ENCODE data around the gene METTL21A.

The METTL21A gene

GRCh38 chr2:207621501-207622039 is 3.6 kb downstream of the METTL21A start:
- H3K9ac ChIP-seq (ENCODE audit: low read depth, low read length): no peak overlapping the region
- H3K9me3 ChIP-seq (ENCODE audit: control insufficient read depth, insufficient read depth, low read length): no peaks in the 10 kb centered on the region
- no peak overlapping the region for H3K4me3 ChIP-seq (ENCODE audit: low read depth, low read length)
- H3K27me3 ChIP-seq (ENCODE audit: control insufficient read depth, insufficient read depth, low read length): no peaks in the 10 kb centered on the region
- no peak overlapping the region for H3K27ac ChIP-seq (ENCODE audit: low read depth, low read length)
- peaks cover 16% of the 10 kb centered on the region for H3K4me1 ChIP-seq (ENCODE audit: control insufficient read depth, insufficient read depth, low read length)
- H3K36me3 ChIP-seq (ENCODE audit: control insufficient read depth, insufficient read depth, low read length): peaks cover 70% of the 10 kb centered on the region

DNA sequence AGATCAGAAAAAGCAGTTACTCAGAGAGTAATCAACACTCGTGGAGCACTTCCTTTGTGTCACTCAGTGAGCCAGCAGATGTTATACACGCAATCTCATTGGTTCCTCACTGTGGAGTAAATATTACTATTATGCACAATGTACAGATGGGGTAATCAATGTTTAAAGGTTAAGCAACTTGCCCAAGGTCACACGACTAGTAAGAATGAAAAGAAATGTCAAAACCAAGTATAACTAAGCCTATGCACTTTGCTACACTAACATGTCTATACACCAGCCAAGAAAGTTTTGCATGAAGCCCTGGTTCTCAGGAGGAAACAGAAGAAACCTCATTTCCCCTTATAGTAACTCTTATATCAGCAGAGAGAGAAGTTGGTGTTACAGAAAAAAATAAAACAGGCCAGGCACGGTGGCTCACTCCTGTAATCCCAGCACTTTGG is 5.4 kb downstream of the METTL21A start:
- no peak overlapping the region for H3K4me3 ChIP-seq (ENCODE audit: low read depth, low read length)
- H3K27me3 ChIP-seq (ENCODE audit: control insufficient read depth, insufficient read depth, low read length): no peaks in the 10 kb centered on the region
- peaks cover 16% of the 10 kb centered on the region for H3K4me1 ChIP-seq (ENCODE audit: control insufficient read depth, insufficient read depth, low read length)
- H3K36me3 ChIP-seq (ENCODE audit: control insufficient read depth, insufficient read depth, low read length): peaks cover 84% of the 10 kb centered on the region
- no peak overlapping the region for H3K27ac ChIP-seq (ENCODE audit: low read depth, low read length)
- no peak overlapping the region for H3K9ac ChIP-seq (ENCODE audit: low read depth, low read length)
- no peaks in the 10 kb centered on the region for H3K9me3 ChIP-seq (ENCODE audit: control insufficient read depth, insufficient read depth, low read length)

DNA sequence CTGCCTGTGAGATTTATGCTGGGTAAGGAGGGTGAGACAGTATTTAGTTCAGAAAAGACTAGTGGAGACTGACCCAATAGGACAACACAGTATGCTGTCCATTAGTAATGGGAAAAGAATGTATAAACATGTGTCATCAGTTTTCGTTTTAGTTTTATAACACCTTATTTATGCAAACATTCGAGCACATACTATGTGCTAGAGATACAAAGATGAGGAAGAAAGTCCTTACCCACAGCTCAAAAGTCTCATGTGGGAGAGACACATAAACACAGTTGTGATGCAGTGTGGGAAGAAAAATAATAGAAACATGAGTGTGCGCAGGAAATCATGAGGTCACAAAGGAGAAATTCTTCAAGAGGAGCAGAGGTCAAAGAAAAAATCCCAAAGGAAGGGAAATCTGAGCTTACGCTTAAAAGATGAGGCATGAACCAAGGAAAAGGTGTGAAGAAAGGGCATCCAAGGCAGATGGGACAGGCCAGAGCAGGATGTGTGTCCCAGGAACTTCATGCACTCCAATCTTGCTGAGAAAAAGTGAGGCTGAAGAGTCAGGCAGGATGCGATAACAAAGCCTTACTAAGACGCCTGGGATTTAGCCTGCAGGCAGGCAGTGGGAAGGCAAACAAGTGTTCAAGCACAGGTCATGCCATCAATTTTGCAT is 8.1 kb downstream of the METTL21A start:
- Histone ChIP-seq H3K27ac (ENCODE audit: low read depth, low read length) (peak overlapping the region; percentile 46), H3K9ac (ENCODE audit: low read depth, low read length) (no peak overlapping the region), H3K4me3 (ENCODE audit: low read depth, low read length) (no peak overlapping the region), H3K9me3 (ENCODE audit: control insufficient read depth, insufficient read depth, low read length) (no peaks in the 10 kb centered on the region), H3K27me3 (ENCODE audit: control insufficient read depth, insufficient read depth, low read length) (no peaks in the 10 kb centered on the region), H3K4me1 (ENCODE audit: control insufficient read depth, insufficient read depth, low read length) (peaks cover 7% of the 10 kb centered on the region; the same call in 1 of the 2 replicates), H3K36me3 (ENCODE audit: control insufficient read depth, insufficient read depth, low read length) (peaks cover 90% of the 10 kb centered on the region)

- H3K27ac ChIP-seq (ENCODE audit: low read depth, low read length): no peak overlapping the region
Measured at GRCh38 chr2:207616185-207616584, 9.0 kb downstream of the METTL21A start.

GRCh38 chr2:207614824-207615223 is 10.4 kb downstream of the METTL21A start:
- Histone ChIP-seq H3K9ac (ENCODE audit: low read depth, low read length) (no peak overlapping the region), H3K27ac (ENCODE audit: low read depth, low read length) (no peak overlapping the region), H3K36me3 (ENCODE audit: control insufficient read depth, insufficient read depth, low read length) (peaks cover 72% of the 10 kb centered on the region), H3K27me3 (ENCODE audit: control insufficient read depth, insufficient read depth, low read length) (no peaks in the 10 kb centered on the region), H3K4me1 (ENCODE audit: control insufficient read depth, insufficient read depth, low read length) (peaks cover 7% of the 10 kb centered on the region; the same call in 1 of the 2 replicates), H3K4me3 (ENCODE audit: low read depth, low read length) (no peak overlapping the region), H3K9me3 (ENCODE audit: control insufficient read depth, insufficient read depth, low read length) (no peaks in the 10 kb centered on the region)

More at GRCh38 chr2:207616185-207616584, 9.0 kb downstream of the METTL21A start:
- H3K27me3 ChIP-seq (ENCODE audit: control insufficient read depth, insufficient read depth, low read length): no peaks in the 10 kb centered on the region
- no peaks in the 10 kb centered on the region for H3K9me3 ChIP-seq (ENCODE audit: control insufficient read depth, insufficient read depth, low read length)
- H3K36me3 ChIP-seq (ENCODE audit: control insufficient read depth, insufficient read depth, low read length): peaks cover 82% of the 10 kb centered on the region
- no peak overlapping the region for H3K9ac ChIP-seq (ENCODE audit: low read depth, low read length)
- peaks cover 7% of the 10 kb centered on the region; the same call in 1 of the 2 replicates for H3K4me1 ChIP-seq (ENCODE audit: control insufficient read depth, insufficient read depth, low read length)
- no peak overlapping the region for H3K4me3 ChIP-seq (ENCODE audit: low read depth, low read length)

GRCh38 chr2:207612714-207613113 is 12.5 kb downstream of the METTL21A start:
- Histone ChIP-seq H3K27me3 (ENCODE audit: control insufficient read depth, insufficient read depth, low read length) (no peaks in the 10 kb centered on the region), H3K4me3 (ENCODE audit: low read depth, low read length) (no peak overlapping the region), H3K9me3 (ENCODE audit: control insufficient read depth, insufficient read depth, low read length) (no peaks in the 10 kb centered on the region), H3K36me3 (ENCODE audit: control insufficient read depth, insufficient read depth, low read length) (peaks cover 51% of the 10 kb centered on the region), H3K9ac (ENCODE audit: low read depth, low read length) (no peak overlapping the region), H3K27ac (ENCODE audit: low read depth, low read length) (no peak overlapping the region), H3K4me1 (ENCODE audit: control insufficient read depth, insufficient read depth, low read length) (peaks cover 6% of the 10 kb centered on the region; the same call in 1 of the 2 replicates)

DNA sequence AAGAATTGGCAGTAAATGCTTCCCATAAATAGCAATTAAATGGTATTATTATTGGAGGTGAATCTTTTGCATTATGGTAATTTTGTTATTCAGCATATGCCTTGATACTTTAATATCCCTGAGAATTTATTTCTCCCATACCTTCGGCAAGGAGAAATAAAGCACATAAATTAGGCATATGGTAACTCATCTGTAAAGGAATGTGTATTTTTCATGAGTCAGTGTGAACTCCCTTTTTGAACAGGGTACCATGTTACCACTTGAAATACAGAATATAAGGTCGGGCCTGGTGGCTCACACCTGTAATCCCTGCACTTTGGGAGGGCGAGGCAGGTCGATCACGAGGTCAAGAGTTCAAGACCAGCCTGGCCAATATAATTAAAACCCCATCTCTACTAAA is 18.4 kb downstream of the METTL21A start:
- H3K4me3 ChIP-seq (ENCODE audit: low read depth, low read length): no peak overlapping the region
- H3K36me3 ChIP-seq (ENCODE audit: control insufficient read depth, insufficient read depth, low read length): peaks cover 8% of the 10 kb centered on the region; the same call in 1 of the 2 replicates
- no peaks in the 10 kb centered on the region for H3K27me3 ChIP-seq (ENCODE audit: control insufficient read depth, insufficient read depth, low read length)
- no peaks in the 10 kb centered on the region for H3K9me3 ChIP-seq (ENCODE audit: control insufficient read depth, insufficient read depth, low read length)
- no peak overlapping the region for H3K9ac ChIP-seq (ENCODE audit: low read depth, low read length)
- H3K4me1 ChIP-seq (ENCODE audit: control insufficient read depth, insufficient read depth, low read length): no peaks in the 10 kb centered on the region
- no peak overlapping the region for H3K27ac ChIP-seq (ENCODE audit: low read depth, low read length)

- Histone ChIP-seq H3K27me3 (ENCODE audit: control insufficient read depth, insufficient read depth, low read length) (no peaks in the 10 kb centered on the region), H3K9ac (ENCODE audit: low read depth, low read length) (no peak overlapping the region), H3K4me1 (ENCODE audit: control insufficient read depth, insufficient read depth, low read length) (no peaks in the 10 kb centered on the region), H3K27ac (ENCODE audit: low read depth, low read length) (no peak overlapping the region), H3K4me3 (ENCODE audit: low read depth, low read length) (no peak overlapping the region), H3K9me3 (ENCODE audit: control insufficient read depth, insufficient read depth, low read length) (no peaks in the 10 kb centered on the region), H3K36me3 (ENCODE audit: control insufficient read depth, insufficient read depth, low read length) (peaks cover 8% of the 10 kb centered on the region; the same call in 1 of the 2 replicates)
Measured at GRCh38 chr2:207606399-207606798, 18.8 kb downstream of the METTL21A start.

DNA sequence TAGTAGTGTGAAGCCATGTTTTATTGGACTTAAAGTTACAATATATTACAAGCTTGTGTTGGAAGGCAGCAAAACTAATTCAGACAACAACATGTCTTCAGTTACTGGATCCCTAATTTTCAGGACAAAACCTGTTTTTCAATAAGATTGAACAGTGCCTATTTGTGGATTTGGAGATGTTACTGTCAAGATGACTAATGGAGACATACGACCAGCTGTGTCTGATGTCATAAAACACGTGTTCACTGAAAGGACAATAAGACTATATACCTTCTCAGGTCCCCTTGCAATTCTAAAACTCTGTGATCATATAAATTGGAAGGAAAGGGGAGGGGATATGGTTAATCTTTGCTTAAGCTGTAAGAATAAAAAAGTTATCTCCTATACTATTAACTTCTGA is 21.7 kb downstream of the METTL21A start:
- no peaks in the 10 kb centered on the region for H3K9me3 ChIP-seq (ENCODE audit: control insufficient read depth, insufficient read depth, low read length)
- no peaks in the 10 kb centered on the region for H3K4me1 ChIP-seq (ENCODE audit: control insufficient read depth, insufficient read depth, low read length)
- H3K4me3 ChIP-seq (ENCODE audit: low read depth, low read length): no peak overlapping the region
- H3K27ac ChIP-seq (ENCODE audit: low read depth, low read length): no peak overlapping the region
- peaks cover 26% of the 10 kb centered on the region for H3K36me3 ChIP-seq (ENCODE audit: control insufficient read depth, insufficient read depth, low read length)
- no peak overlapping the region for H3K9ac ChIP-seq (ENCODE audit: low read depth, low read length)
- no peaks in the 10 kb centered on the region for H3K27me3 ChIP-seq (ENCODE audit: control insufficient read depth, insufficient read depth, low read length)

GRCh38 chr2:207601774-207602173 is 23.4 kb downstream of the METTL21A start:
- no peaks in the 10 kb centered on the region for H3K4me1 ChIP-seq (ENCODE audit: control insufficient read depth, insufficient read depth, low read length)
- H3K4me3 ChIP-seq (ENCODE audit: low read depth, low read length): no peak overlapping the region
- H3K36me3 ChIP-seq (ENCODE audit: control insufficient read depth, insufficient read depth, low read length): peaks cover 42% of the 10 kb centered on the region
- no peak overlapping the region for H3K27ac ChIP-seq (ENCODE audit: low read depth, low read length)
- H3K9me3 ChIP-seq (ENCODE audit: control insufficient read depth, insufficient read depth, low read length): no peaks in the 10 kb centered on the region
- no peaks in the 10 kb centered on the region for H3K27me3 ChIP-seq (ENCODE audit: control insufficient read depth, insufficient read depth, low read length)
- H3K9ac ChIP-seq (ENCODE audit: low read depth, low read length): no peak overlapping the region

DNA sequence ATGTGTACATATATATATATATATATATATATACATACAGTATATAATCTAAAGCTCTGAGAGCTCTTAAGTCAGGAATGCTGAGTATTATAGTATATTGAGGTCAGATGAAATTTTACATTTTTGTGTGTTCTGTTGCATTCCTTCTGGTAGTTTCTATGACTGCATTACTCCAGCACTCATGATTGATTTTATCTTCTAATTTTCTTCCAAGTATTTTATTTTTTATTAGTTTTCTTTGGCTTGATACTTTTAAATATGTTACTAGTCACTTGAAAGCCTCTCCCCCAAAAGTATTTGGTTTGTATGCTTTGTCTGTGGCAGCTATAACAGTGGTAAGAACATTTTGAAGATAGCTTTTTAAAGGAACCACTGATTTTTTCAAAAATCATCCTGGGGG is 25.0 kb downstream of the METTL21A start:
- Histone ChIP-seq H3K4me3 (ENCODE audit: low read depth, low read length) (no peak overlapping the region), H3K27ac (ENCODE audit: low read depth, low read length) (no peak overlapping the region), H3K9ac (ENCODE audit: low read depth, low read length) (no peak overlapping the region), H3K27me3 (ENCODE audit: control insufficient read depth, insufficient read depth, low read length) (no peaks in the 10 kb centered on the region), H3K36me3 (ENCODE audit: control insufficient read depth, insufficient read depth, low read length) (peaks cover 55% of the 10 kb centered on the region), H3K9me3 (ENCODE audit: control insufficient read depth, insufficient read depth, low read length) (no peaks in the 10 kb centered on the region), H3K4me1 (ENCODE audit: control insufficient read depth, insufficient read depth, low read length) (no peaks in the 10 kb centered on the region)

Measured in HUES48 (cell line).